PFSK-1 (cell line): ENCODE measurements around the gene GRHPR.

Experiments used
- FOXP2 ChIP-seq: optimal IDR thresholded peaks from 2 replicates; pipeline ENCODE3; 2011; ENCODE audit warnings: borderline replicate concordance, control low read depth, inconsistent platforms; ENCODE audit not compliant: insufficient read depth; ENCODE audit errors: extremely low read length, extremely low read depth
- POLR2AphosphoS5 ChIP-seq: IDR thresholded peaks from 2 replicates; pipeline ENCODE4 v1.6.1; 2012; ENCODE audit warnings: low read depth, mild to moderate bottlenecking, control low read depth, low read length, moderate library complexity
- SIN3A ChIP-seq: IDR thresholded peaks from 2 replicates; pipeline ENCODE4 v1.6.1; 2012; ENCODE audit warnings: mild to moderate bottlenecking, low read length, moderate library complexity, borderline replicate concordance; ENCODE audit not compliant: insufficient read depth
- TAF1 ChIP-seq: IDR thresholded peaks from 2 replicates; pipeline ENCODE4 v1.6.1; 2012; ENCODE audit warnings: low read length, control low read depth, borderline replicate concordance; ENCODE audit not compliant: insufficient read depth
- TF ChIP-seq, protein P1 (sequence below), 2 experiments: IDR thresholded peaks; 2 replicates each; pipeline versions ENCODE4 v1.6.1 to v1.8.0; 2011 to 2012; ENCODE audit warnings: low read depth in 2 of 2, low read length in 2 of 2, control low read depth in 1 of 2, inconsistent platforms in 1 of 2, mild to moderate bottlenecking in 1 of 2, moderate library complexity in 1 of 2; ENCODE audit not compliant: insufficient read depth in 1 of 2

The GRHPR gene

GRCh38 chr9:37464006-37464405 is 41.5 kb downstream of the GRHPR start:
- TF ChIP-seq, protein P1, sequence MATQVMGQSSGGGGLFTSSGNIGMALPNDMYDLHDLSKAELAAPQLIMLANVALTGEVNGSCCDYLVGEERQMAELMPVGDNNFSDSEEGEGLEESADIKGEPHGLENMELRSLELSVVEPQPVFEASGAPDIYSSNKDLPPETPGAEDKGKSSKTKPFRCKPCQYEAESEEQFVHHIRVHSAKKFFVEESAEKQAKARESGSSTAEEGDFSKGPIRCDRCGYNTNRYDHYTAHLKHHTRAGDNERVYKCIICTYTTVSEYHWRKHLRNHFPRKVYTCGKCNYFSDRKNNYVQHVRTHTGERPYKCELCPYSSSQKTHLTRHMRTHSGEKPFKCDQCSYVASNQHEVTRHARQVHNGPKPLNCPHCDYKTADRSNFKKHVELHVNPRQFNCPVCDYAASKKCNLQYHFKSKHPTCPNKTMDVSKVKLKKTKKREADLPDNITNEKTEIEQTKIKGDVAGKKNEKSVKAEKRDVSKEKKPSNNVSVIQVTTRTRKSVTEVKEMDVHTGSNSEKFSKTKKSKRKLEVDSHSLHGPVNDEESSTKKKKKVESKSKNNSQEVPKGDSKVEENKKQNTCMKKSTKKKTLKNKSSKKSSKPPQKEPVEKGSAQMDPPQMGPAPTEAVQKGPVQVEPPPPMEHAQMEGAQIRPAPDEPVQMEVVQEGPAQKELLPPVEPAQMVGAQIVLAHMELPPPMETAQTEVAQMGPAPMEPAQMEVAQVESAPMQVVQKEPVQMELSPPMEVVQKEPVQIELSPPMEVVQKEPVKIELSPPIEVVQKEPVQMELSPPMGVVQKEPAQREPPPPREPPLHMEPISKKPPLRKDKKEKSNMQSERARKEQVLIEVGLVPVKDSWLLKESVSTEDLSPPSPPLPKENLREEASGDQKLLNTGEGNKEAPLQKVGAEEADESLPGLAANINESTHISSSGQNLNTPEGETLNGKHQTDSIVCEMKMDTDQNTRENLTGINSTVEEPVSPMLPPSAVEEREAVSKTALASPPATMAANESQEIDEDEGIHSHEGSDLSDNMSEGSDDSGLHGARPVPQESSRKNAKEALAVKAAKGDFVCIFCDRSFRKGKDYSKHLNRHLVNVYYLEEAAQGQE (IDR thresholded peaks at IDR 0.05; ENCODE audit: insufficient read depth in 1 of 2, low read depth in 2 of 2, low read length in 2 of 2) = no peak
- TF ChIP-seq POLR2AphosphoS5 (no peak), FOXP2 (no peak), SIN3A (no peak), TAF1 (no peak)

GRCh38 chr9:37464426-37465248 is 42.1 kb downstream of the GRHPR start:
- TF ChIP-seq, protein P1 (IDR thresholded peaks at IDR 0.05; ENCODE audit: insufficient read depth in 1 of 2, low read depth in 2 of 2, low read length in 2 of 2) = no peak
- TF ChIP-seq SIN3A (no peak), POLR2AphosphoS5 (no peak; the same call in 1 of the 2 replicates), FOXP2 (no peak), TAF1 (no peak)

- TF ChIP-seq FOXP2 (no peak), POLR2AphosphoS5 (peak; percentile 71; the same call in 1 of the 2 replicates), TAF1 (0 out of 2 replicates have a peak, but pooled peaks have one; percentile 63), SIN3A (peak; percentile 15; the same call in 1 of the 2 replicates)
These were observed 42.9 kb downstream of the GRHPR start, which contains the start of gene ZBTB5 for GRCh38 chr9:37465249-37466036. TSS of gene ZBTB5 (minus strand) at chr9:37465450. CDS start at chr9:37442551, 22,899 bp downstream.

DNA sequence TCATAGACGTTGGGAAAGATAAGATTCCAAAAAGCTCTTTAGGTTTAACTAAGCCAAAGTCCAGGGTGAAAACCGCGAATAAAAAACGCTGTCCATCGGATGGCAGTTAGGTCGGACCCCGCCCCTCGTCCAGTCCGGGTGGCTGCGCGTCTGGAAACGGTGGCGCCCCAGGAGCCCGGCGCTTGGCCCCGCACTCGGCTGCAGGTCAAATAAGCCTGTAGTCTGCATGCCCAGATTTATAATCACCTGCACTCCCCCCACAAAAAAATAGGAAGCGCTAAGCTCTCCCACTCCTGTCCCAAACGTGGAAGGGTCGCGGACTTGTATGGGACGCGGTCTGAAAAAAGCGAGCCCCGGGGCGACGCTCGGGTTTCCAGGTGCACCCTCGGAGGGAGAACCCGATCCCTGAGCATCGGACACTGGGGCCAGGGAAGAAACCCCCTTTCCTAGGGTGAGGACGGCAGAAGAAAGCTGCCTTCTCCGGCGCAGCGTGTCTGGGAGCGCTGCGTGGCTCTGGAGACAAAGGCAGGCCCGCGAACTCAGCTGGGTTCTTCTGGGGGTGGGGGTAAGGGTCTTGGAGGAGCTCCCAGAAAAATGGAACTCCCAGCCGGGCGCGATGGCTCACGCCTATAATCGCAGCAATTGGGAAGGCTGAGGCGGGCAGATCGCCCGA is 43.7 kb downstream of the GRHPR start:
- TF ChIP-seq SIN3A (no peak), TAF1 (no peak), POLR2AphosphoS5 (no peak), FOXP2 (no peak)
- TF ChIP-seq, protein P1 (IDR thresholded peaks at IDR 0.05; ENCODE audit: insufficient read depth in 1 of 2, low read depth in 2 of 2, low read length in 2 of 2) = no peak

DNA sequence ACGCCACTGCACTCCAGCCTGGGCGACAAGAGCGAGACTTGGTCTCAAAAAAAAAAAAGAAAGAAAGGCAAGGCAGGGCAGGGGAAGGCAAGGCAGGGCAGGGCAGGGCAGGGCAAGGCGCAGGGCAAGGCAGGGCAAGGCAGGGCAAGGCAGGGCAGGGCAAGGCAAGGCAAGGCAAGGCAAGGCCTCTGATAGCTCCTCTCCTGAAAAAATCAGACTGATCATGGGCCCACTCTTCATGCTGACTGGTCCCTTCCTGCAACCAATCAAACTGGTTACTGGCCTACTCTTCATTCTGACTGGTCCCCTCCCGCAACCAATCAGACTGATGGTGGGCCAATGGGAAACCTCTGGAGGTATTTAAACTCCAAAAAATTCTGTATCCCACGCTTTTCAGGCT is 46.1 kb downstream of the GRHPR start:
- TF ChIP-seq POLR2AphosphoS5 (no peak), TAF1 (no peak), FOXP2 (no peak), SIN3A (no peak)
- TF ChIP-seq, protein P1 (IDR thresholded peaks at IDR 0.05; ENCODE audit: insufficient read depth in 1 of 2, low read depth in 2 of 2, low read length in 2 of 2) = no peak
